K562 (cell line): Measurements from ENCODE around the gene LDB2. TPM values are rescaled to one million over a fixed set of nuclear protein-coding genes. Genes with fewer than 3 reads are reported as not detected.

Source experiments
- ATAC-seq: fragments of 200-7000 bp; cut with Tn5 transposase; 3 replicates; pipeline ENCODE4 v1.9.1; 2020; ENCODE audit warnings: moderate library complexity
- BruUV-seq: library from RNA; stranded (reverse); fragments of 400-500 nt; replicated peaks from 2 replicates; lab custom pipeline; 2021; lab: Mats Ljungman, UMichigan
- CTCF ChIA-PET: fragments of 300-600 bp; formaldehyde crosslinking; extraction: SDS; loops from one replicate; lab custom pipeline; 2021; ENCODE audit warnings: low intra/inter-chr PET ratio; lab: Yijun Ruan, JAX
- POLR2A ChIA-PET: fragments of 300-600, 350-650 bp; sonication (Branson Sonifier 250); formaldehyde crosslinking; extraction: SDS; loops from one replicate; lab custom pipeline; 2021; ENCODE audit warnings: antibody characterized with exemption, inconsistent platforms; lab: Yijun Ruan, JAX
- DNase-seq, 4 experiments: peaks; one replicate each; pipeline versions ENCODE4 v3.0.0 to v3.0.0-alpha.2; 2011 to 2018; ENCODE audit warnings: low spot score in 3 of 4, mixed read lengths in 3 of 4; ENCODE audit errors: extremely low read depth in 1 of 4
- FAIRE-seq: peaks from 2 replicates; lab custom pipeline; 2011; peaks lifted over from hg19 to GRCh38; lab: Jason Lieb, UNC
- H2AFZ ChIP-seq: 2 replicates; pipeline ENCODE4 v1.6.0; 2011; ENCODE audit warnings: low read depth, low read length, control low read depth, inconsistent platforms
- H3K27ac ChIP-seq: fragments of 200-600 bp; 3 replicates; pipeline ENCODE4 v1.8.0; 2011; ENCODE audit warnings: low read depth, mild to moderate bottlenecking, control low read depth, inconsistent platforms, low read length, moderate library complexity, mixed read lengths; ENCODE audit errors: extremely low read depth
- H3K27me3 ChIP-seq, 2 experiments: fragments of 300-600 bp in 1 of 2; 2 replicates in 1 of 2; 3 replicates in 1 of 2; pipeline versions ENCODE4 v1.6.0 to v1.8.0; 2011; ENCODE audit warnings: inconsistent platforms in 2 of 2, low read length in 2 of 2, mild to moderate bottlenecking in 1 of 2, mixed read lengths in 1 of 2, moderate library complexity in 1 of 2; ENCODE audit not compliant: control insufficient read depth in 2 of 2, insufficient read depth in 2 of 2
- H3K36me3 ChIP-seq: fragments of 300-600 bp; 3 replicates; pipeline ENCODE4 v1.8.0; 2011; ENCODE audit warnings: mild to moderate bottlenecking, low read length, inconsistent platforms; ENCODE audit not compliant: control insufficient read depth, insufficient read depth
- H3K4me1 ChIP-seq, 2 experiments: fragments of 200-600 bp in 1 of 2; replicated peaks in 1 of 2; 2 replicates in 1 of 2; 3 replicates in 1 of 2; pipeline versions ENCODE4 v1.5.1 to v1.8.0; 2011; ENCODE audit warnings: inconsistent platforms in 2 of 2, low read length in 2 of 2, mild to moderate bottlenecking in 1 of 2, mixed read lengths in 1 of 2, moderate library complexity in 1 of 2; ENCODE audit not compliant: control insufficient read depth in 2 of 2, insufficient read depth in 2 of 2
- H3K4me2 ChIP-seq: 2 replicates; pipeline ENCODE4 v1.6.1; 2011; ENCODE audit warnings: low read length, control low read depth, inconsistent platforms, mixed read lengths; ENCODE audit not compliant: insufficient read depth
- H3K4me3 ChIP-seq: fragments of 200-600 bp; sonication (generic), shearing (Covaris generic); 2 replicates; pipeline ENCODE4 v1.5.1; 2016; ENCODE audit warnings: control low read depth, inconsistent platforms
- H3K79me2 ChIP-seq: fragments of 200-600 bp; 3 replicates; pipeline ENCODE4 v1.8.0; 2011; ENCODE audit warnings: low read length, inconsistent platforms; ENCODE audit not compliant: control insufficient read depth, insufficient read depth
- H3K9ac ChIP-seq, 2 experiments: 2 replicates each; pipeline versions ENCODE4 v1.6.0 to v1.6.1; 2011; ENCODE audit warnings: low read depth in 2 of 2, low read length in 2 of 2, control low read depth in 1 of 2, inconsistent platforms in 1 of 2, mild to moderate bottlenecking in 1 of 2, mixed read lengths in 1 of 2; ENCODE audit not compliant: insufficient read depth in 1 of 2
- H3K9me1 ChIP-seq: one replicate; pipeline ENCODE4 v1.6.0; 2011; ENCODE audit warnings: inconsistent platforms, mild to moderate bottlenecking, low read length, moderate library complexity; ENCODE audit not compliant: control insufficient read depth, insufficient read depth
- H3K9me3 ChIP-seq: replicated peaks from 2 replicates; pipeline ENCODE4 v1.5.1; 2011; ENCODE audit warnings: low read depth, low read length, inconsistent platforms; ENCODE audit not compliant: control insufficient read depth, insufficient read depth
- H4K20me1 ChIP-seq: replicated peaks from 2 replicates; pipeline ENCODE4 v1.6.1; 2011; ENCODE audit warnings: low read length, inconsistent platforms, mixed read lengths; ENCODE audit not compliant: control insufficient read depth, insufficient read depth
- ASH1L ChIP-seq: fragments of 450-650 bp; IDR thresholded peaks from 2 replicates; pipeline ENCODE4 v1.6.1; 2018; ENCODE audit warnings: borderline replicate concordance, mild to moderate bottlenecking, low read depth; ENCODE audit not compliant: partially characterized antibody
- ELF4 ChIP-seq: fragments of 450-650 bp; formaldehyde crosslinking; IDR thresholded peaks from 2 replicates; pipeline ENCODE4 v1.4.0; 2022; ENCODE audit warnings: missing genetic modification characterization
- ETS2 ChIP-seq: IDR thresholded peaks from 2 replicates; pipeline ENCODE4 v1.6.1; 2016; ENCODE audit warnings: borderline replicate concordance, missing genetic modification characterization, mild to moderate bottlenecking, moderate library complexity, missing compliant biosample characterization; ENCODE audit not compliant: poor library complexity, severe bottlenecking
- ZNF23 ChIP-seq: fragments of 250-450 bp; sonication (Bioruptor Pico); IDR thresholded peaks from 2 replicates; pipeline ENCODE4 v1.4.0; 2020; ENCODE audit warnings: mild to moderate bottlenecking
- ZNF586 ChIP-seq: fragments of 450-650 bp; formaldehyde crosslinking; conservative IDR thresholded peaks from 2 replicates; pipeline ENCODE4 v1.4.0; 2020; ENCODE audit warnings: mild to moderate bottlenecking, moderate library complexity
- WGBS: fragments of 100-300 bp; shearing (Covaris generic); methylation state at CpG from one replicate; pipeline ENCODE4 v1.1.6; 2016; ENCODE audit warnings: low coverage, mixed read lengths; ENCODE audit not compliant: insufficient coverage; ENCODE audit errors: missing lambda C conversion rate; 5-methylcytosine and 5-hydroxymethylcytosine counted together
- in situ Hi-C: fragments of 300-500 bp; cut with MboI; formaldehyde crosslinking; loops from 4 replicates; pipeline ENCODE4 v1.15.0; 2018; ENCODE audit warnings: inconsistent platforms, mixed read lengths
- intact Hi-C: fragments of 100-400 bp; cut with micrococcal nuclease; formaldehyde crosslinking; loops from 2 replicates; pipeline ENCODE4 v1.14.2; 2022
- polyA plus RNA-seq, 8 experiments: library from polyadenylated mRNA; depleted of rRNA in 4 of 8; stranded (reverse) in 5 of 8; unstranded in 3 of 8; fragments of >200 nt; fragmentation: Nextera tagmentation in 2 of 8; fragmentation: Illumina TruSeq in 1 of 8; extraction: Ambion mirVana in 2 of 8; extraction: Trizol in 1 of 8; gene quantifications; 2 replicates each; pipeline versions ENCODE4 v1.2.1 to v1.2.3, GENCODE V29; 2011 to 2014; ENCODE audit warnings: inconsistent platforms in 1 of 8, missing spikeins in 1 of 8
- total RNA-seq, 7 experiments: library from RNA; depleted of rRNA in 6 of 7; stranded (reverse); fragments of >200 nt in 6 of 7; fragmentation: Illumina TruSeq in 2 of 7; extraction: Trizol in 2 of 7; gene quantifications; 2 replicates each; pipeline versions ENCODE4 v1.2.1 to v1.2.3, GENCODE V29; 2011 to 2021; ENCODE audit warnings: low replicate concordance in 1 of 7
- TF ChIP-seq, protein P1 (sequence below): fragments of 450-650 bp; formaldehyde crosslinking; IDR thresholded peaks from 2 replicates; pipeline ENCODE4 v1.4.0; 2020; ENCODE audit warnings: mild to moderate bottlenecking, moderate library complexity

The LDB2 gene
- total and polyA plus RNA-seq, 9 of the 15 experiments (the other 6 are each of a cell fraction or from before 2014, with no cell fraction given): 0.10 to 0.20 TPM; not detected in 7

- Histone ChIP-seq H2AFZ (no peak overlapping the region), H3K36me3 (no peaks in the 10 kb centered on the region), H3K4me2 (no peak overlapping the region), H3K9me3 (no peaks in the 10 kb centered on the region), H3K27me3 (no peaks in the 10 kb centered on the region), H3K9me1 (no peaks in the 10 kb centered on the region), H3K4me3 (no peak overlapping the region), H4K20me1 (no peaks in the 10 kb centered on the region), H3K79me2 (no peaks in the 10 kb centered on the region), H3K9ac (no peak overlapping the region), H3K4me1 (no peaks in the 10 kb centered on the region), H3K27ac (no peak overlapping the region)
- no peak for FAIRE-seq
- TF ChIP-seq ELF4 (CRISPR knock-in tag) (no peak), ZNF23 (CRISPR knock-in tag) (no peak), ETS2 (tag) (no peak), ASH1L (no peak), ZNF586 (no peak)
- TF ChIP-seq, protein P1, sequence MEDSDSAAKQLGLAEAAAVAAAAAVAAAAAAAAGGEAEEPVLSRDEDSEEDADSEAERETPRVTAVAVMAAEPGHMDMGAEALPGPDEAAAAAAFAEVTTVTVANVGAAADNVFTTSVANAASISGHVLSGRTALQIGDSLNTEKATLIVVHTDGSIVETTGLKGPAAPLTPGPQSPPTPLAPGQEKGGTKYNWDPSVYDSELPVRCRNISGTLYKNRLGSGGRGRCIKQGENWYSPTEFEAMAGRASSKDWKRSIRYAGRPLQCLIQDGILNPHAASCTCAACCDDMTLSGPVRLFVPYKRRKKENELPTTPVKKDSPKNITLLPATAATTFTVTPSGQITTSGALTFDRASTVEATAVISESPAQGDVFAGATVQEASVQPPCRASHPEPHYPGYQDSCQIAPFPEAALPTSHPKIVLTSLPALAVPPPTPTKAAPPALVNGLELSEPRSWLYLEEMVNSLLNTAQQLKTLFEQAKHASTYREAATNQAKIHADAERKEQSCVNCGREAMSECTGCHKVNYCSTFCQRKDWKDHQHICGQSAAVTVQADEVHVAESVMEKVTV (CRISPR knock-in tag): no peak
- BruUV-seq: no TSS peak
- no peak for ATAC-seq
- DNase-seq: no peak
- intact Hi-C loops: no loop called here
- ChIA-PET POLR2A (interaction anchor here (0.5 kb wide), 1 partner anchor 119 kb away, joined by 3 read pairs; no protein-coding TSS in a partner anchor), CTCF (interaction anchor here (0.6 kb wide), 1 partner anchor 15 kb away, joined by 3 read pairs; no protein-coding TSS in a partner anchor)
- 6% methylated on average over 3 of the region's 3 CpGs for WGBS
- in situ Hi-C loops: no loop called here
These were observed 213.5 kb downstream of the LDB2 start for GRCh38 chr4:16684935-16685334.
